Ishikawa (cell line): Measurements from ENCODE around the gene TP53I13.

Experiments used
- CEBPB ChIP-seq: IDR thresholded peaks from 2 replicates; pipeline ENCODE4 v1.6.1; 2012
- CREB1 ChIP-seq: IDR thresholded peaks from 2 replicates; pipeline ENCODE4 v1.6.1; 2012; ENCODE audit warnings: low read depth
- EGR1 ChIP-seq: IDR thresholded peaks from 2 replicates; pipeline ENCODE4 v1.6.1; 2012
- EP300 ChIP-seq: IDR thresholded peaks from 2 replicates; pipeline ENCODE4 v1.6.1; 2012; ENCODE audit warnings: borderline replicate concordance
- FOXM1 ChIP-seq: IDR thresholded peaks from 2 replicates; pipeline ENCODE4 v1.6.1; 2012; ENCODE audit warnings: low read depth, borderline replicate concordance
- NFIC ChIP-seq: IDR thresholded peaks from 2 replicates; pipeline ENCODE4 v1.6.1; 2012
- RAD21 ChIP-seq: IDR thresholded peaks from 2 replicates; pipeline ENCODE4 v1.6.1; 2012; ENCODE audit warnings: low read depth
- TAF1 ChIP-seq: IDR thresholded peaks from 2 replicates; pipeline ENCODE4 v1.6.1; 2012; ENCODE audit warnings: low read depth, mild to moderate bottlenecking
- TCF12 ChIP-seq: IDR thresholded peaks from 2 replicates; pipeline ENCODE4 v1.6.1; 2012; ENCODE audit warnings: low read depth
- TEAD4 ChIP-seq: IDR thresholded peaks from 2 replicates; pipeline ENCODE4 v1.6.1; 2012
- YY1 ChIP-seq: IDR thresholded peaks from 2 replicates; pipeline ENCODE4 v1.6.1; 2012; ENCODE audit warnings: low read depth
- ZBTB7A ChIP-seq: IDR thresholded peaks from 2 replicates; pipeline ENCODE4 v1.6.1; 2012; ENCODE audit warnings: low read depth
- TF ChIP-seq, protein P1 (sequence below): IDR thresholded peaks from 2 replicates; pipeline ENCODE4 v1.6.1; 2012
- TF ChIP-seq, protein P2 (sequence below): IDR thresholded peaks from 2 replicates; pipeline ENCODE4 v1.6.1; 2012; ENCODE audit warnings: low read depth, mild to moderate bottlenecking
- TF ChIP-seq, protein P3 (sequence below): IDR thresholded peaks from 2 replicates; pipeline ENCODE4 v1.6.1; 2012

Gene TP53I13

DNA sequence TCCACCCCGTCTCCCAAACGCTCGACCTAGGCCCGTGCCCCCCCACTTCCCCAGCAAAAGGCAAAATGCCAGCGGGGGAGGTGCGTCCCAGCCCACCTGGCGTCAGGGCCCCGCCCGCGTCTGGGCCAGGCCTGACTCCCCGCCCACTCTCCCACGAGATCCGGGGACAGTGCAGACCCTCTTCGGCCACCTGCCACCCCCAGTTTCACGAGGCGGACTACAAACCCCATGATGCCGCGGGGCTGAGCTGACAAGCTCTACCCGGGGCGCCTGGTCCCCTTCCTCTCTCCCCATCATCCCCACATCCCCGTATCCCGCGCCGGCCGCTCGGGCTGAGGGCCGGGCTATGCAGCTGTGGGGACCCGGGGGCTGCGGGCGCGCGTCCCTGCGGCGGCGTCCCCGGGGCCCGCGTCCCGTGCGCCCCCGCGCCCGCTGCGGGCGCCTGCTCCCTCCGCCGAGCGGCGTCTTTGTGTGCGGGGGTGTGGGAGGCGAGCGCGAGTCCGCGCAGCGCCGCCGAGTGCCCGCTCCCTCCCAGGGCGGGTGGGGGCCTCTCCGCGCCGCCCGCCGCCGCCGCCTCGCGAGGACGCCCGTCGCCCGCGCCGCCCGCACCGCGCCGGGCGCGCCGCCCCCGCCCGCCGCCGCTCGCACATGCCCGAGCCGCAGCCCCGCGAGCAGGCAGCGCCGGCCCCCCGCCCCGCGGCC, 24.5 kb downstream of the TP53I13 start, which contains the start of gene ANKRD13B:
ANKRD13B (plus strand) TSS at position 283 of the 702 bp plus-strand sequence. CDS start 490 bp downstream, outside the sequence.
- TF ChIP-seq, protein P1, sequence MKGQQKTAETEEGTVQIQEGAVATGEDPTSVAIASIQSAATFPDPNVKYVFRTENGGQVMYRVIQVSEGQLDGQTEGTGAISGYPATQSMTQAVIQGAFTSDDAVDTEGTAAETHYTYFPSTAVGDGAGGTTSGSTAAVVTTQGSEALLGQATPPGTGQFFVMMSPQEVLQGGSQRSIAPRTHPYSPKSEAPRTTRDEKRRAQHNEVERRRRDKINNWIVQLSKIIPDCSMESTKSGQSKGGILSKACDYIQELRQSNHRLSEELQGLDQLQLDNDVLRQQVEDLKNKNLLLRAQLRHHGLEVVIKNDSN = no peak
- no peak for TF ChIP-seq TEAD4
- TF ChIP-seq, protein P2, sequence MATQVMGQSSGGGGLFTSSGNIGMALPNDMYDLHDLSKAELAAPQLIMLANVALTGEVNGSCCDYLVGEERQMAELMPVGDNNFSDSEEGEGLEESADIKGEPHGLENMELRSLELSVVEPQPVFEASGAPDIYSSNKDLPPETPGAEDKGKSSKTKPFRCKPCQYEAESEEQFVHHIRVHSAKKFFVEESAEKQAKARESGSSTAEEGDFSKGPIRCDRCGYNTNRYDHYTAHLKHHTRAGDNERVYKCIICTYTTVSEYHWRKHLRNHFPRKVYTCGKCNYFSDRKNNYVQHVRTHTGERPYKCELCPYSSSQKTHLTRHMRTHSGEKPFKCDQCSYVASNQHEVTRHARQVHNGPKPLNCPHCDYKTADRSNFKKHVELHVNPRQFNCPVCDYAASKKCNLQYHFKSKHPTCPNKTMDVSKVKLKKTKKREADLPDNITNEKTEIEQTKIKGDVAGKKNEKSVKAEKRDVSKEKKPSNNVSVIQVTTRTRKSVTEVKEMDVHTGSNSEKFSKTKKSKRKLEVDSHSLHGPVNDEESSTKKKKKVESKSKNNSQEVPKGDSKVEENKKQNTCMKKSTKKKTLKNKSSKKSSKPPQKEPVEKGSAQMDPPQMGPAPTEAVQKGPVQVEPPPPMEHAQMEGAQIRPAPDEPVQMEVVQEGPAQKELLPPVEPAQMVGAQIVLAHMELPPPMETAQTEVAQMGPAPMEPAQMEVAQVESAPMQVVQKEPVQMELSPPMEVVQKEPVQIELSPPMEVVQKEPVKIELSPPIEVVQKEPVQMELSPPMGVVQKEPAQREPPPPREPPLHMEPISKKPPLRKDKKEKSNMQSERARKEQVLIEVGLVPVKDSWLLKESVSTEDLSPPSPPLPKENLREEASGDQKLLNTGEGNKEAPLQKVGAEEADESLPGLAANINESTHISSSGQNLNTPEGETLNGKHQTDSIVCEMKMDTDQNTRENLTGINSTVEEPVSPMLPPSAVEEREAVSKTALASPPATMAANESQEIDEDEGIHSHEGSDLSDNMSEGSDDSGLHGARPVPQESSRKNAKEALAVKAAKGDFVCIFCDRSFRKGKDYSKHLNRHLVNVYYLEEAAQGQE = no peak
- peak; percentile 82 for TF ChIP-seq ZBTB7A
- peak; percentile 36; the same call in 1 of the 2 replicates for TF ChIP-seq NFIC
- TF ChIP-seq, protein P3, sequence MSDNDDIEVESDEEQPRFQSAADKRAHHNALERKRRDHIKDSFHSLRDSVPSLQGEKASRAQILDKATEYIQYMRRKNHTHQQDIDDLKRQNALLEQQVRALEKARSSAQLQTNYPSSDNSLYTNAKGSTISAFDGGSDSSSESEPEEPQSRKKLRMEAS = no peak
- TF ChIP-seq TCF12 = no peak

DNA sequence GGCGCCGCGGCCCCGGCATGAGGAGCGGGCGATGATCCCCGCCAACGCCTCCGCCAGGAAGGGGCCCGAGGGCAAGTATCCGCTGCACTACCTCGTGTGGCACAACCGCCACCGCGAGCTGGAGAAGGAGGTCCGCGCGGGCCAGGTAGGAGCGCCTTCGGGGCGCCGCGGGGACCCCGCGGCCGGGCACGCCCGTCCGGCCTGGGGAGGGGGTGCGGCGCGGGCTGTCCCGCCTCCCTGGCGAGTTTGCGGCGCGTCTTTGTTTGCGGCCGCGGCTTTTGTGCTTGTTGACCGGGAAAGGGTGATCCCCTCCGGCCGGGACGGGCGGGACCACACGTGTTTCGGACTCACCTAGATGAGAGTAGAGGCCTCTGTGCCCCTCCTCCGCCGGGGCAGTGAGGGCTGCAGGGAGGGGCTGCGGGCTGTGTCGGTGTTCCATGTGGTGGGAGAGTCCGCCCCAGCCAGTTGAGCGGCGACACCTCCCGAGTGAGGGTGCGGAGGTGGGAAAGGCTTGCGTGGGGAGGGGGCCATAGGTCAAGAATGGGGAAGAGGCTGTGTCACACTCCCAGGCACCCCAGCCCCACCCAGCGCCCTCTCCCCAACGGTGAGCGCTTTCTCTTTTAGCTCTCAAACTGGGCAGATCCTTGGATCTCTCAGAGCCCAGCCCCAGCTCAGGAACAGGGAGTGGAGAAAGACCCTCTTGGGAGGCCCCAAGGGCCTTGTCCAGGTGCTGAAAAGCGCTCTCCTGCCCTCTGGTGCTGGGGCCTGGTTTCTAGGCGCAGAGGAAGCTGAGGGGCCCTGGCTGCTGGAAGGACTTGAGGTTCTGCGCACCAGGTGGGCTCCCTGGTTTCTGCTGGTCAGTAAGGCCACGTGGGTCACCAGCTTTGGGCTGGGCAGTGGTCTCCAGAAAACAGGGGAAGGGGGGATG, 25.4 kb downstream of the TP53I13 start:
- no peak for TF ChIP-seq TEAD4
- TF ChIP-seq, protein P1 = no peak
- TF ChIP-seq RAD21 = peak; percentile 44
- no peak for TF ChIP-seq TAF1
- TF ChIP-seq YY1 = no peak
- no peak for TF ChIP-seq EP300
- no peak for TF ChIP-seq CEBPB
- no peak for TF ChIP-seq EGR1
- TF ChIP-seq TCF12 = no peak
- peak; percentile 92 for TF ChIP-seq ZBTB7A
- TF ChIP-seq CREB1 = no peak
- TF ChIP-seq, protein P3 = peak; percentile 43
- TF ChIP-seq, protein P2 = peak; percentile 92
- no peak for TF ChIP-seq NFIC
- no peak for TF ChIP-seq FOXM1

DNA sequence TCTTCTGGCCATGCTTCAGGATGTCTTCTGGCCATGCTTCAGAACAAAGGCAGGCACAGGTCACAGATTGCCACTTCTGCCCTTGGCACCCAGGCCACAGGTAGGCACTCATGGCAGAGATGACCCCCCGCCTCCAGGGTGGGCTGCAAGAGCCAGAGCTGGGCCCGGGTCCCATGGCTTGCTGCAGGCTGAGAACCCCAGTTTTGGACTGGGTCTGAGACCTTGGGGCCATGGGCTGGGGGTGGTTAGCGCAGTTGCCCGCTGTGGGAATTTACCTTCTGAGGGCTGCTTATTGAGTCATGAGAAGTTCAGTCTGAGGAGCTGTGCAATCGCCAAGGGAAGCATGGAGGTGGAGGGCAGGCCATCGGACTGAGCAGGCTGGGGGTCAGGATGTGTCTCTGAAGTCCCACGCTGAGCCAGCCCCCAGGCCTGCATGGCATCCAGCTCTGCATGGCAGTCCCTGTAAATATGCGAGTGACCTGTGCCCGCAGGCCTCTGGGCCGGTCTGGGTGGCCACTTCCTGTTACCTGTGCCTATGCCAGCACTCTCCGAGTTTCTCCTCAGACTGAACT, 26.1 kb downstream of the TP53I13 start:
- TF ChIP-seq CREB1 = no peak
- TF ChIP-seq, protein P3 = no peak
- no peak for TF ChIP-seq TAF1
- TF ChIP-seq TCF12 = no peak
- TF ChIP-seq, protein P2 = no peak
- no peak for TF ChIP-seq CEBPB
- TF ChIP-seq, protein P1 = no peak
